ENCODE data around the gene NUAK1.

GRCh38 chr12:106062693-106063092, 76.1 kb downstream of the NUAK1 start:
- TF ChIP-seq CTCF (IDR thresholded peaks at IDR 0.05; ENCODE audit: low read depth, low read length, poor library complexity, severe bottlenecking) = no peak
- TF ChIP-seq EZH2phosphoT487 (IDR thresholded peaks at IDR 0.05; ENCODE audit: borderline replicate concordance, low read length) = no peak

Data from DOHH2 (cell line).